Activated T-helper 1 cell treated with anti-CD3 and anti-CD28 coated beads, Interleukin-12 subunit alpha, Interleukin-12 subunit beta, Interleukin-2, Interleukin-4 antibody, amounts not matched to agents 30 ng/mL and 10 ng/mL and 1 ng/mL, durations not matched to agents 14 hours and 24 hours and 36 hours (primary cell): ENCODE measurements around the gene AFG1L. TPM values are rescaled to one million over a fixed set of nuclear protein-coding genes. Genes with fewer than 3 reads are reported as not detected.
A peak's percentile ranks its signal among the peaks of the same experiment; 100 is the strongest.
"Not testable (repeated sequence)": the region's sequence is repeated elsewhere in the genome, so short reads cannot be mapped to it uniquely, and the experiment has no call there.

ENCODE experiments used
- DNase-seq: peaks from one replicate; pipeline ENCODE4 v3.0.0; 2021; ENCODE audit warnings: low spot score
- H3K27ac Mint-ChIP-seq: one replicate; pipeline ENCODE4 v1.8.0; 2021; ENCODE audit warnings: mild to moderate bottlenecking, mixed read lengths
- H3K27me3 Mint-ChIP-seq: one replicate; pipeline ENCODE4 v1.8.0; 2022; ENCODE audit warnings: mild to moderate bottlenecking, moderate library complexity, mixed read lengths; ENCODE audit not compliant: insufficient read depth
- H3K36me3 Mint-ChIP-seq: one replicate; pipeline ENCODE4 v1.8.0; 2021; ENCODE audit warnings: low read depth, mixed read lengths
- H3K4me1 Mint-ChIP-seq: one replicate; pipeline ENCODE4 v1.8.0; 2021; ENCODE audit warnings: low read depth, mixed read lengths
- H3K4me3 Mint-ChIP-seq: one replicate; pipeline ENCODE4 v1.8.0; 2021; ENCODE audit warnings: mild to moderate bottlenecking, moderate library complexity, mixed read lengths
- H3K9me3 Mint-ChIP-seq: one replicate; pipeline ENCODE4 v1.8.0; 2021; ENCODE audit warnings: mixed read lengths
- intact Hi-C: fragments of 100-400 bp; cut with micrococcal nuclease; formaldehyde crosslinking; loops from one replicate; pipeline ENCODE4 v1.15.1; 2024
- total RNA-seq: library from RNA; stranded (reverse); gene quantifications from 2 replicates; pipeline ENCODE4 v1.2.3, GENCODE V29; 2022

AFG1L gene
- total RNA-seq, 1 donor from 2014 or later: 4.3 TPM

GRCh38 chr6:108531332-108531731 lies 236.5 kb downstream of the AFG1L start:
- no peak for DNase-seq
- H3K27ac Mint-ChIP-seq: no peak overlapping the region
- no peaks in the 10 kb centered on the region for H3K36me3 Mint-ChIP-seq
- no peak overlapping the region for H3K4me3 Mint-ChIP-seq
- no peaks in the 10 kb centered on the region for H3K9me3 Mint-ChIP-seq
- no peaks in the 10 kb centered on the region for H3K4me1 Mint-ChIP-seq
- peaks cover 19% of the 10 kb centered on the region for H3K27me3 Mint-ChIP-seq
- intact Hi-C loops: no loop called here

- DNase-seq: no peak
- H3K9me3 Mint-ChIP-seq: peaks cover 9% of the 10 kb centered on the region
- no peaks in the 10 kb centered on the region for H3K36me3 Mint-ChIP-seq
- H3K27ac Mint-ChIP-seq: no peak overlapping the region
- intact Hi-C loops: no loop called here
- H3K4me3 Mint-ChIP-seq: no peak overlapping the region
- H3K27me3 Mint-ChIP-seq: peaks cover 24% of the 10 kb centered on the region
- no peaks in the 10 kb centered on the region for H3K4me1 Mint-ChIP-seq
These were observed 240.4 kb downstream of the AFG1L start for GRCh38 chr6:108535114-108535742.

- H3K27me3 Mint-ChIP-seq: peaks cover 23% of the 10 kb centered on the region
- intact Hi-C loops, H3K36me3 Mint-ChIP-seq, H3K9me3 Mint-ChIP-seq, DNase-seq, H3K4me1 Mint-ChIP-seq, H3K27ac Mint-ChIP-seq, H3K4me3 Mint-ChIP-seq: not testable (repeated sequence)
These were observed 241.2 kb downstream of the AFG1L start for GRCh38 chr6:108535920-108536535.

GRCh38 chr6:108541843-108542759 lies 247.2 kb downstream of the AFG1L start:
- DNase-seq: peak; percentile 52
- H3K36me3 Mint-ChIP-seq: no peaks in the 10 kb centered on the region
- H3K27ac Mint-ChIP-seq: no peak overlapping the region
- H3K9me3 Mint-ChIP-seq: peaks cover 9% of the 10 kb centered on the region
- H3K27me3 Mint-ChIP-seq: peaks cover 39% of the 10 kb centered on the region
- intact Hi-C loops: loop anchor here (1.0 to 5.0 kb wide), 7 partner anchors 240 to 840 kb away; partner anchors contain the start of gene CD164
- peaks cover 10% of the 10 kb centered on the region for H3K4me1 Mint-ChIP-seq
- no peak overlapping the region for H3K4me3 Mint-ChIP-seq

- Mint-ChIP-seq H3K9me3 (peaks cover 9% of the 10 kb centered on the region), H3K36me3 (no peaks in the 10 kb centered on the region), H3K27ac (no peak overlapping the region), H3K27me3 (peaks cover 42% of the 10 kb centered on the region), H3K4me3 (no peak overlapping the region), H3K4me1 (peaks cover 10% of the 10 kb centered on the region)
- intact Hi-C loops: loop anchor here (5.0 kb wide), 2 partner anchors 464 to 839 kb away; partner anchors contain the start of gene CD164
- DNase-seq: no peak
These were observed 248.5 kb downstream of the AFG1L start for GRCh38 chr6:108543175-108543940.

GRCh38 chr6:108544606-108545005 lies 249.8 kb downstream of the AFG1L start:
- no peaks in the 10 kb centered on the region for H3K36me3 Mint-ChIP-seq
- no peak overlapping the region for H3K27ac Mint-ChIP-seq
- peaks cover 6% of the 10 kb centered on the region for H3K9me3 Mint-ChIP-seq
- peaks cover 10% of the 10 kb centered on the region for H3K4me1 Mint-ChIP-seq
- DNase-seq: no peak
- no peak overlapping the region for H3K4me3 Mint-ChIP-seq
- intact Hi-C loops: loop anchor here (5.0 kb wide), 2 partner anchors 463 to 838 kb away; partner anchors contain the start of gene CD164
- peaks cover 44% of the 10 kb centered on the region for H3K27me3 Mint-ChIP-seq

GRCh38 chr6:108546079-108547049 lies 251.5 kb downstream of the AFG1L start:
- intact Hi-C loops: no loop called here
- DNase-seq: no peak
- H3K4me1 Mint-ChIP-seq: peaks cover 10% of the 10 kb centered on the region
- no peak overlapping the region for H3K27ac Mint-ChIP-seq
- H3K36me3 Mint-ChIP-seq: no peaks in the 10 kb centered on the region
- H3K4me3 Mint-ChIP-seq: no peak overlapping the region
- H3K9me3 Mint-ChIP-seq: no peaks in the 10 kb centered on the region
- peaks cover 36% of the 10 kb centered on the region for H3K27me3 Mint-ChIP-seq

- no peaks in the 10 kb centered on the region for H3K4me1 Mint-ChIP-seq
- no peaks in the 10 kb centered on the region for H3K9me3 Mint-ChIP-seq
- no peak for DNase-seq
- no peaks in the 10 kb centered on the region for H3K36me3 Mint-ChIP-seq
- no peak overlapping the region for H3K4me3 Mint-ChIP-seq
- intact Hi-C loops: no loop called here
- H3K27me3 Mint-ChIP-seq: peaks cover 41% of the 10 kb centered on the region
- H3K27ac Mint-ChIP-seq: no peak overlapping the region
These were observed 254.4 kb downstream of the AFG1L start for GRCh38 chr6:108549241-108549640.

GRCh38 chr6:108549741-108550140 lies 254.9 kb downstream of the AFG1L start:
- Mint-ChIP-seq H3K4me3 (no peak overlapping the region), H3K4me1 (no peaks in the 10 kb centered on the region), H3K27me3 (peaks cover 45% of the 10 kb centered on the region), H3K27ac (no peak overlapping the region), H3K36me3 (no peaks in the 10 kb centered on the region), H3K9me3 (no peaks in the 10 kb centered on the region)
- intact Hi-C loops: loop anchor here (10.0 kb wide), 1 partner anchor 835 kb away; no protein-coding TSS in a partner anchor
- DNase-seq: no peak

- no peak overlapping the region for H3K4me3 Mint-ChIP-seq
- no peaks in the 10 kb centered on the region for H3K36me3 Mint-ChIP-seq
- H3K4me1 Mint-ChIP-seq: no peaks in the 10 kb centered on the region
- peaks cover 50% of the 10 kb centered on the region for H3K27me3 Mint-ChIP-seq
- intact Hi-C loops: loop anchor here (10.0 kb wide), 1 partner anchor 835 kb away; no protein-coding TSS in a partner anchor
- no peaks in the 10 kb centered on the region for H3K9me3 Mint-ChIP-seq
- no peak for DNase-seq
- H3K27ac Mint-ChIP-seq: no peak overlapping the region
These were observed 255.4 kb downstream of the AFG1L start for GRCh38 chr6:108550256-108550655.

GRCh38 chr6:108555399-108556052 lies 260.7 kb downstream of the AFG1L start:
- H3K36me3 Mint-ChIP-seq: no peaks in the 10 kb centered on the region
- no peaks in the 10 kb centered on the region for H3K9me3 Mint-ChIP-seq
- peaks cover 46% of the 10 kb centered on the region for H3K27me3 Mint-ChIP-seq
- peaks cover 22% of the 10 kb centered on the region for H3K4me1 Mint-ChIP-seq
- no peak overlapping the region for H3K27ac Mint-ChIP-seq
- intact Hi-C loops: loop anchor here (5.0 to 10.0 kb wide), 4 partner anchors 387 to 1137 kb away; partner anchors contain the start of genes AK9 and FIG4
- H3K4me3 Mint-ChIP-seq: no peak overlapping the region
- no peak for DNase-seq
